SH-SY5Y (cell line): ENCODE measurements around the gene PDE11A.

Experiments
- GATA2 ChIP-seq: IDR thresholded peaks from 2 replicates; pipeline ENCODE4 v1.6.1; 2011; ENCODE audit warnings: mild to moderate bottlenecking, low read depth, low read length
- GATA3 ChIP-seq: IDR thresholded peaks from 2 replicates; pipeline ENCODE4 v1.6.1; 2011; ENCODE audit warnings: low read depth, mild to moderate bottlenecking, low read length, moderate library complexity

PDE11A gene

GRCh38 chr2:177721818-177722567 is 350.6 kb downstream of the PDE11A start:
- TF ChIP-seq GATA3 (no peak), GATA2 (no peak)

GRCh38 chr2:177721087-177721486 is 351.5 kb downstream of the PDE11A start:
- TF ChIP-seq GATA2 (no peak), GATA3 (no peak)

- TF ChIP-seq GATA3: no peak
- no peak for TF ChIP-seq GATA2
Observed at GRCh38 chr2:177717831-177718618, 354.6 kb downstream of the PDE11A start.

GRCh38 chr2:177716484-177716883 is 356.1 kb downstream of the PDE11A start:
- TF ChIP-seq GATA2 (no peak), GATA3 (no peak)

GRCh38 chr2:177715771-177716170 is 356.8 kb downstream of the PDE11A start:
- no peak for TF ChIP-seq GATA3
- TF ChIP-seq GATA2: no peak

GRCh38 chr2:177714704-177715103 is 357.9 kb downstream of the PDE11A start:
- no peak for TF ChIP-seq GATA2
- TF ChIP-seq GATA3: no peak

DNA sequence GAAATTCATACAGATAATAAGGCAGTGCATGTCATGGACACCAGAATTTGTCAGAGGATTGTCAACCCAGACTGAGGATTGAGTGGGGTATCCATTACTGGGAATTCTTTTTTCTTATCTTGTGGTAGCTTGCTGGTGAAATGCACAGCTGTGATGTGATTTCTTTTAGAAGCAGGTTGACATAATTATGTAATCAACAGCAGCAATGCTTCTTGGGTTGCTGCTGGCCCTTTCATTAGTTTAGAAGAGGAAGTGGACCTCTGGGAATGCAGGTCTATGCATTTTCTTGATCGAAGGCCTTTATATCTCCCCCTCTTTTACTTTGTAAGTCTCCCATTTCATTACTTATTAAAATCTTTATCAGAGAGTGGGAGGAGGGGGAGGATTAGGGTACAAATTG is 360.1 kb downstream of the PDE11A start:
- no peak for TF ChIP-seq GATA2
- no peak for TF ChIP-seq GATA3

GRCh38 chr2:177711483-177712265 is 360.9 kb downstream of the PDE11A start:
- no peak for TF ChIP-seq GATA3
- TF ChIP-seq GATA2: no peak

DNA sequence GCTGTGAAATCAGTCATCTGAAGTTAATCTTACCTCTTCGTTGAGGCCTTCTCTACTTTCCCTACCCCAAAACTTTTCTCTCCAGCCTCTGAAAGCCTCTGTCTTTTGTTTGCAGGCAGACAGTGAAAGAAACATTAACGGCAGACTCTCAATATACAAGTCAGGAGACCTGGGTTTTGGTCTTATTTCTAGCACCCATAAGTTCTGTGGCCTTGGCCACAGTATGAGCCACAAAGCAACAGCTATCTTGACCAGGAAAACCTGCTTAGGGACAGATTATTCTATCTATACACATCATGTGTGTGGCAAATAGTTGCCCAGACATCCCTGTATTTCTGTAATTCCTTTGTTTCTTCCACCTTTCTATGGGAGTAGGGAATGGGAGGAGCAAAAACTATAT is 361.7 kb downstream of the PDE11A start:
- TF ChIP-seq GATA3: no peak
- no peak for TF ChIP-seq GATA2

DNA sequence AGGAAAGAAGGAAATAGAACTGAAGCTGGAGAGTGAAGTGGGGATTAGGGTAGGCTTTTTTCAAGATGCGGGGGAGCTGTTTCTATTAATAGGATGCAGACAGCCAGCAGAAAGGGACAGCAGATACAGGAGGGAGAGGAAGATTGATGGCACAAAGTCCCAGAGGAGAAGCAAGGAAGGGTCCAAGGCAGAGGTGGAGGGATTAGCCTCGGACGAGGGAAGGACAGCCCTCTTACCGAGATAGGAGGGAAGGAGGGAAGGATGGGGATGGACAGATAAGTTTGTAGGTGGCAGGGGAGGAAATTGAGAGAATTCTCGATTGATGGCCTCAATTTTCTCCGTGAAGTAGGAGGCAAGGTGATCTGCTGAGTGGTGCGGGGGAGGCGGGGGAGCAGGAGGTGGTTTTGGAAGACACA is 362.6 kb downstream of the PDE11A start:
- TF ChIP-seq GATA3 (no peak), GATA2 (no peak)

- TF ChIP-seq GATA2 (no peak), GATA3 (no peak)
Observed at GRCh38 chr2:177708660-177709444, 363.7 kb downstream of the PDE11A start.

- TF ChIP-seq GATA3 (no peak), GATA2 (no peak)
Observed at GRCh38 chr2:177708106-177708505, 364.5 kb downstream of the PDE11A start.

- TF ChIP-seq GATA2 (no peak), GATA3 (no peak)
Observed at GRCh38 chr2:177705511-177706173, 366.9 kb downstream of the PDE11A start.
